Left ventricle myocardium inferior (tissue), 1 donor: ENCODE results near the gene RRBP1. TPM values are rescaled to one million over a fixed set of nuclear protein-coding genes. Genes with fewer than 3 reads are reported as not detected.
A peak's percentile ranks its signal among the peaks of the same experiment; 100 is the strongest.

ENCODE experiments used
- DNase-seq: peaks from one replicate; pipeline ENCODE4 v3.0.0-alpha.2; 2020
- H3K27ac ChIP-seq: fragments of 200-600 bp; replicated peaks from 2 replicates; pipeline ENCODE4 v1.8.0; 2021
- H3K27me3 ChIP-seq: fragments of 200-600 bp; 2 replicates; pipeline ENCODE4 v1.8.0; 2021; ENCODE audit warnings: low read depth
- H3K36me3 ChIP-seq: fragments of 200-600 bp; 2 replicates; pipeline ENCODE4 v1.8.0; 2021
- H3K4me1 ChIP-seq: fragments of 200-600 bp; 2 replicates; pipeline ENCODE4 v1.8.0; 2021
- H3K4me3 ChIP-seq: fragments of 200-600 bp; 2 replicates; pipeline ENCODE4 v1.8.0; 2021; ENCODE audit warnings: mild to moderate bottlenecking, moderate library complexity
- H3K9me3 ChIP-seq: fragments of 200-600 bp; replicated peaks from 2 replicates; pipeline ENCODE4 v1.8.0; 2021
- intact Hi-C: fragments of 100-400 bp; cut with micrococcal nuclease; formaldehyde crosslinking; loops from one replicate; pipeline ENCODE4 v1.11.0; 2022
- total RNA-seq: library from RNA; stranded (reverse); fragmentation: NEBNext Ultra II Directional; extraction: Animal tissue kit (Norgen Biotek cat#: 25700); gene quantifications from one replicate; pipeline ENCODE4 v1.2.1, GENCODE V29; 2021
- TF ChIP-seq, protein P1 (sequence below): fragments of 200-600 bp; IDR thresholded peaks from 2 replicates; pipeline ENCODE4 v1.8.0; 2021; ENCODE audit warnings: antibody characterized with exemption, mild to moderate bottlenecking, borderline replicate concordance
- donor health status: DM: no; HTN: yes; CAD: no; lungs with severe emphysema.

The RRBP1 gene
- total RNA-seq, 1 donor from 2014 or later, result 31.3 TPM

DNA sequence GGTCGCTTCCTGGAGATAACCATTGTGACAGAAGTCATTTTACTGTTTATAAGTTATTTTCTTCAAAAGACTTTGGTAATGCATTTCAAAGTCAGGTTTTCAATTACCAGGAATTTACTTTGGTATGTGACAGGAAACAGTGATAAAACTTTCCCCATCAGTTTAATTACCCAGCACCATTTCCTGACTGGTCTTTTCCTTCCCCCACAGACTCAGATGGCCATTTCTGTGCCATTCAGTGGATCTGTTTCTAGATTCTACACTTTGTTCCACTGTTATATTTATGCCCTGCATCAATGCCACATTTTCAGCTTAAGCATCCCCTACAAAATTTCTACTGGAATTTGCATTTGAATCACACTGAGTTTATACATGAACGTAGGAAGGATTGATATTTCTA, 16.3 kb downstream of the RRBP1 start:
- Histone ChIP-seq H3K27ac (peak overlapping the region; percentile 47), H3K4me1 (peaks cover 64% of the 10 kb centered on the region)
- intact Hi-C loops, result no loop called here

DNA sequence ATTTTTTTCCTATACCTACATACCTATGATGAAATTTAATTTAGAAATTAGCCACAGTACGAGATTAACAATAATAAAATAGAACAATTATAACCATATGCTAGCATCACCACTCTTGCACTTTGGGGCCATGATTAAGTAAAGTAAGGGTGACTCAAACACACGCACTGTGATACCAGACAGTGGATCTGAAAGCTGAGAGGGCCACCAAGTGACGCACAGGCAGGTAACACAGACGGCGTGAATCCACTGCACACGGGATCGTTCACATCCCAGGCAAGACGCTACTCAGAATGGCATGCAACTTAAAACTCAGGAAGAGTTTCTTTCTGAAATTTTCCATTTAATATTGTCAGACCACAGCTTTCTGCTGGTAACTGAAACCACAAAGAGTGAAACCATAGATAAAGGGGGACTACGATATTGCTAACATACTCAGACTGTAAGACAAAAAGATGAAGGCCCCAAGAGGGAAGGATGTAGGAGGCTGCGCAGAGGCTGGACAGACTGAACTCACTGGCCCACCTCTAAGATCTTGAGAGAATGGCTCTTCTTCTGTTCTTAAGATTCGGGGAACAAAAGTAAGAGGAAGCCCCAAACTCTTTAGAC, 17.9 kb downstream of the RRBP1 start:
- no peak overlapping the region for H3K4me3 ChIP-seq
- peaks cover 75% of the 10 kb centered on the region for H3K4me1 ChIP-seq
- peaks cover 9% of the 10 kb centered on the region for H3K36me3 ChIP-seq
- no peaks in the 10 kb centered on the region for H3K27me3 ChIP-seq
- no peaks in the 10 kb centered on the region for H3K9me3 ChIP-seq
- H3K27ac ChIP-seq, result peak overlapping the region; percentile 56
- TF ChIP-seq, protein P1, sequence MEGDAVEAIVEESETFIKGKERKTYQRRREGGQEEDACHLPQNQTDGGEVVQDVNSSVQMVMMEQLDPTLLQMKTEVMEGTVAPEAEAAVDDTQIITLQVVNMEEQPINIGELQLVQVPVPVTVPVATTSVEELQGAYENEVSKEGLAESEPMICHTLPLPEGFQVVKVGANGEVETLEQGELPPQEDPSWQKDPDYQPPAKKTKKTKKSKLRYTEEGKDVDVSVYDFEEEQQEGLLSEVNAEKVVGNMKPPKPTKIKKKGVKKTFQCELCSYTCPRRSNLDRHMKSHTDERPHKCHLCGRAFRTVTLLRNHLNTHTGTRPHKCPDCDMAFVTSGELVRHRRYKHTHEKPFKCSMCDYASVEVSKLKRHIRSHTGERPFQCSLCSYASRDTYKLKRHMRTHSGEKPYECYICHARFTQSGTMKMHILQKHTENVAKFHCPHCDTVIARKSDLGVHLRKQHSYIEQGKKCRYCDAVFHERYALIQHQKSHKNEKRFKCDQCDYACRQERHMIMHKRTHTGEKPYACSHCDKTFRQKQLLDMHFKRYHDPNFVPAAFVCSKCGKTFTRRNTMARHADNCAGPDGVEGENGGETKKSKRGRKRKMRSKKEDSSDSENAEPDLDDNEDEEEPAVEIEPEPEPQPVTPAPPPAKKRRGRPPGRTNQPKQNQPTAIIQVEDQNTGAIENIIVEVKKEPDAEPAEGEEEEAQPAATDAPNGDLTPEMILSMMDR, result no peak
- intact Hi-C loops, result no loop called here
- no peak for DNase-seq

More for the DNA sequence above, 16.3 kb downstream of the RRBP1 start:
- Histone ChIP-seq H3K4me3 (no peak overlapping the region), H3K9me3 (no peaks in the 10 kb centered on the region), H3K36me3 (no peaks in the 10 kb centered on the region), H3K27me3 (no peaks in the 10 kb centered on the region)
- TF ChIP-seq, protein P1, result no peak
- DNase-seq, result no peak

DNA sequence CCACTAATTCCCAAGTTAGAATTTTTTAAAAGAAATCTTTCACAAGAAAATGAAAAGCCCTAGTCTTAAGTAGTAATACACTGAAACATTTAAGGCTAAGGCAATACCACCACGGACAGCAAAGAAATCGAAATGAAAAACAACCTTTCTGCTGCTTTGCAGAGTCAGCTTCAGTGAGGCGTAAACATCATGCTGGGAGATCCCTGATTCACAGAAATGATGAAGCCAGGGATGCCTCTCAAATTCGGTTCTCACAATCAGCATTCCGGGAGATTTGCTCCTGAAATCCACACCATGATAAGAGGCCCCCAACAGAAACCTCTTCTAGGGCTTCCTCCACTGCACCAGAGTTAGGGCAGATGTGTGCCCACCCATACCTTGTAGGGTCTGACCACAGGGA, 18.6 kb downstream of the RRBP1 start:
- Histone ChIP-seq H3K27ac (peak overlapping the region; percentile 56), H3K4me3 (no peak overlapping the region), H3K36me3 (peaks cover 12% of the 10 kb centered on the region), H3K9me3 (no peaks in the 10 kb centered on the region), H3K27me3 (no peaks in the 10 kb centered on the region), H3K4me1 (peaks cover 75% of the 10 kb centered on the region)
- intact Hi-C loops, result no loop called here
- TF ChIP-seq, protein P1, result no peak
- no peak for DNase-seq

DNA sequence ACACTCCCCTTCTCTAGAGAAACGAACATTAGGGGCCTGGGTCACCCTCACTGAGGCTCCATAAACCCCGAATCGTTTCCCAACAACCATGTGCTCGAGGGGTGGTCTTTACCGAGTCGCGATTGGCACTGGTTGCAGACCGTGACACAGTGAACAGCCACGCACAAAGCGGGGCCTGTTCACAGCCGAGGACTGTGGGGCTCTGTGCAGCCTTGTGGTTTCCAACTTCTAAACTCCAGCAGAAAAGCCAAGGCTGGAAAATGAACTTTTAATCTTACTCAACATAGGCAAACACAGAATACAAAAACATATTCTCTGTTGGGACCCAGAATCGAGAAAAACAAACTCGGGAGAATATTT, 19.0 kb downstream of the RRBP1 start:
- Histone ChIP-seq H3K4me1 (peaks cover 75% of the 10 kb centered on the region), H3K27ac (peak overlapping the region; percentile 56), H3K36me3 (peaks cover 17% of the 10 kb centered on the region), H3K4me3 (no peak overlapping the region), H3K9me3 (no peaks in the 10 kb centered on the region), H3K27me3 (no peaks in the 10 kb centered on the region)
- intact Hi-C loops, result no loop called here
- TF ChIP-seq, protein P1, result no peak
- no peak for DNase-seq

DNA sequence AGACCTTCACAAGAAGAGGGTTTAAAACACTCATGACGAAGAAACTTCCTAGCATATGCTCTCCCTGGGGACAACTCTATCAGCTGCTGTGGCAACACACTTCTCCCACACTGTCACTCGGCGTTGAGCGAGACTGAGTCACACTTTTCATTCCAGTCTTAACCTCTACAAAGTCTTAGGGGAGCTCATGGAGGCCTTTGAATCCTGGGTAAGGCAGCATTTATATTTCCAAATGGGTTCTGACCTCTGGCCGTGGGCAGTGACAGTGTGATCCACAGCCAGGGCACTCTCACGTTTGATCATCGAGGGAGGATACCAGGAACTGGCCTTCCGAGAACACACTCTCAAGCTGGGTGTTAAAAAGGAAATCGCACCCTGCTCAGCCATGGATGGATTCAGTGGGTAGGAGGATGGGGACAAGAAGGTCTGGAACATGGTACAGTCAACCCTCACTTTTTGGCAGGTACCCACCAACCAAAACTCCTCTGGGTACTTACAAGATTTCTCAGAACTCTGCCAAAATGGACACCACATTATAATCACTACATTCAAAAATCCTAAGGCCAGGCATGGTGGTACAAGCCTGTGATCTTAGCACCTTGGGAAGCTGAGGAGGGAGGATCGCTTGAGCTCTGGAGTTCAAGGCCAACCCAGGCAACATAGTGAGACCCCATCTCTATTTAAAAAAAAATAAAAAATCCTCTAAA, 19.6 kb downstream of the RRBP1 start:
- Histone ChIP-seq H3K27ac (peak overlapping the region; percentile 56), H3K4me3 (no peak overlapping the region), H3K27me3 (no peaks in the 10 kb centered on the region), H3K36me3 (peaks cover 22% of the 10 kb centered on the region), H3K9me3 (no peaks in the 10 kb centered on the region), H3K4me1 (peaks cover 74% of the 10 kb centered on the region)
- no peak for DNase-seq
- intact Hi-C loops, result no loop called here
- TF ChIP-seq, protein P1, result no peak
